HCT116 (cell line): ENCODE measurements around the gene GPR45.

Experiments used
- CEBPB ChIP-seq: IDR thresholded peaks from 2 replicates; pipeline ENCODE4 v1.6.1; 2012; ENCODE audit warnings: low read depth
- CTCF ChIP-seq, 3 experiments: fragments of 200-600 bp in 1 of 3; sonication (generic) in 1 of 3; IDR thresholded peaks in 2 of 3; conservative IDR thresholded peaks in 1 of 3; 2 replicates each; pipeline ENCODE4 v1.5.1; 2012 to 2017; ENCODE audit warnings: low read depth in 2 of 3, low read length in 2 of 3, antibody characterized with exemption in 1 of 3, borderline replicate concordance in 1 of 3, control low read depth in 1 of 3, mild to moderate bottlenecking in 1 of 3, mixed read lengths in 1 of 3, mixed run types in 1 of 3, moderate library complexity in 1 of 3; ENCODE audit not compliant: insufficient read depth in 1 of 3
- JUND ChIP-seq: IDR thresholded peaks from 2 replicates; pipeline ENCODE4 v1.6.1; 2012
- POLR2AphosphoS5 ChIP-seq: IDR thresholded peaks from 2 replicates; pipeline ENCODE4 v1.6.1; 2011; ENCODE audit warnings: mild to moderate bottlenecking, low read depth, low read length, moderate library complexity
- REST ChIP-seq: IDR thresholded peaks from 2 replicates; pipeline ENCODE4 v1.6.1; 2012; ENCODE audit warnings: low read depth
- SP1 ChIP-seq: IDR thresholded peaks from 2 replicates; pipeline ENCODE4 v1.6.1; 2012; ENCODE audit warnings: low read depth
- SRF ChIP-seq: IDR thresholded peaks from 2 replicates; pipeline ENCODE4 v1.6.1; 2012; ENCODE audit warnings: low read depth

GRCh38 chr2:105235388-105236059 is 6.0 kb upstream of the GPR45 start:
- 0 out of 2 replicates have a peak, but pooled peaks have one; percentile 23 for TF ChIP-seq POLR2AphosphoS5
- no peak for TF ChIP-seq JUND
- no peak for TF ChIP-seq SRF
- no peak for TF ChIP-seq REST
- no peak for TF ChIP-seq CEBPB
- no peak for TF ChIP-seq SP1
- peak; percentile 77 to 90 (median 88) for TF ChIP-seq CTCF (IDR thresholded peaks at IDR 0.05 in 2 of 3, conservative IDR thresholded peaks at IDR 0.05 in 1 of 3; ENCODE audit: borderline replicate concordance in 1 of 3, insufficient read depth in 1 of 3, low read depth in 2 of 3, low read length in 2 of 3)
